ENCODE measurements around the gene RCBTB1.
"Not testable (repeated sequence)": the region's sequence is repeated elsewhere in the genome, so short reads cannot be mapped to it uniquely, and the experiment has no call there.

Gene RCBTB1

GRCh38 chr13:49602615-49603014 is 17.3 kb upstream of the RCBTB1 start:
- not testable (repeated sequence) for DNase-seq

DNA sequence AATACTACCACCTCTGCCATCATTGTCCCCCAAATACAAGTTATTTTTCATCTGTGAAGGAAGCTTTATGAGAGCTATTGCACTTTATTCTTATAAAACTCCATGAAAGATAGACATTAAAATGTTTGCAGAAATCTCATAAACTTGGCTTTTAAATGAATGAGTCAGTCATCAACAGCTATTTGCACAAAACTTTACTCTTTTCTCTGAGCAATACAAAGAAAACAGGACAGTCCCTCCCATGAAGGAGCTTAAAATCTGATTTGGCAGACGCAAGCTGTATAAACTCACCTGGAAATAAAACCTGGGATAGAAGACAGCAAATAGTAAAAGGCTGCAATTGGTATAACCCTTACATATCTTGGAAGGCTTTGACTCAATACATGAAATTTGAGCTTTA is 16.6 kb upstream of the RCBTB1 start:
- DNase-seq = no peak

GRCh38 chr13:49597043-49597641 is 11.8 kb upstream of the RCBTB1 start:
- no peak for DNase-seq

- DNase-seq = no peak
Measured at GRCh38 chr13:49596221-49596620, 10.9 kb upstream of the RCBTB1 start.

- no peak for DNase-seq
Measured at GRCh38 chr13:49594576-49594975, 9.2 kb upstream of the RCBTB1 start.

DNA sequence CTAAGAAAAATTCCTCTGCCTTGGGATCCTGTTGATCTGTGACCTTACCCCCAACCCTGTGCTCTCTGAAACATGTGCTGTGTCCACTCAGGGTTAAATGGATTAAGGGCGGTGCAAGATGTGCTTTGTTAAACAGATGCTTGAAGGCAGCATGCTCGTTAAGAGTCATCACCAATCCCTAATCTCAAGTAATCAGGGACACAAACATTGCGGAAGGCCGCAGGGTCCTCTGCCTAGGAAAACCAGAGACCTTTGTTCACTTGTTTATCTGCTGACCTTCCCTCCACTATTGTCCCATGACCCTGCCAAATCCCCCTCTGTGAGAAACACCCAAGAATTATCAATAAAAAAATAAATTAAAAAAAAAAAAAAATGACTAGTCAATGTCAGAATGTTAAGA is 8.5 kb upstream of the RCBTB1 start:
- DNase-seq = not testable (repeated sequence)

DNA sequence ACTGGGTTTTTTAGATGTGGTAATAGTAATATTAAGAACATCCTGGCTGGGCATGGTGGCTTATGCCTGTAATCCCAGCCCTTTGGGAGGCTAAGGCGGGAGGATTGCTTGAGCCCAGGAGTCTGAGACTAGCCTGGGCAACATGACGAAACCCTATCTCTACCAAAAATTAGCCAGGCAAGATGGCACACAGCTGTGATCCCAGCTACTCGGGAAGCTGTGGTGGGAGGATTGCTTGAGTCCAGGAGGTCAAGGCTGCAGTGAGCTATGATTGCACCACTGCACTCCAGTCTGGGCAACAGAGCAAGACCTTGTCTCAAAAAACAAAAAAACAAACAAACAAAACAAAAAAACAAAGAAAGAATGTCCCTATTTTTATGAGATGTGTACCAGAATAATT is 5.4 kb upstream of the RCBTB1 start:
- not testable (repeated sequence) for DNase-seq

GRCh38 chr13:49587311-49587847 is 2.0 kb upstream of the RCBTB1 start:
- DNase-seq = no peak

DNA sequence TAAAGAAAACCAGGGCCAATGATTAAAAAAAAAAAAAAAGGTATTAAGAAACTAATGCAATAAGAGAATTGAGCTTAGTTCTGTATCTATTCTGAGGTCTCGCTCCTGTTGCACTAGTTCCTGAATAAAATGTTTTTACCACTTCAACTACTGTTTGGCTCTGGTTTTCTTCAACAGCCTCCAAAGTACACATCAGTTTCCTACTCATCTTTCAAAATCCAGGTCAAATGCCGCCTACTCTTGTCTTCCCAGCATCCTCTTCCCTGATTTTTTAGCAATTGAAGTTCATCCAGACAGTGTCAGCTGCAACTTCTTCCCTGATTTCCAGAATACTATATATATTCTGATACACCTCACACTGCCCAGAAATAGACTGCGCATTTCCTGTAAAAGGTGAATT is 1.4 kb upstream of the RCBTB1 start:
- DNase-seq = no peak

DNA sequence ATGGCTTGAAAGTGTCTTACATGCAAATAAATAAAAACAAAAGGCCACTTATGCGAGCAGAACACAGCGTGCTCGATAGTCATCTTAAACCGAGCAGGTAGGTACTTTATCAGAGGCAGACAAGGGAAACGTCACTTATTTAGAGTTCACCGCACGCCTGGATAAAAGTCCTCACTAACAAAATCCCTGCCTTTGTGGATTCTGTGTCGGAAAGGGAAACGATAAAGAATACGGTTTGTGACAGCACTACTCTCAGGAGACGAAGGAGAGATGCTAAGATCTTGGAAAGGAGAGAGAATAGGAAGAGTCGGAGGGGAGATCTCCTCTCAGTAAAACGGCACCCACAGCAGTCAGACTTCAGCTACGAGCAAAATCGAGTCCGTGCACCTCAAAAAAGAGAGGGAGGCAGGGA is 581 bp downstream of the RCBTB1 start:
- DNase-seq = no peak

GRCh38 chr13:49580980-49581680 is 4.2 kb downstream of the RCBTB1 start:
- no peak for DNase-seq

DNA sequence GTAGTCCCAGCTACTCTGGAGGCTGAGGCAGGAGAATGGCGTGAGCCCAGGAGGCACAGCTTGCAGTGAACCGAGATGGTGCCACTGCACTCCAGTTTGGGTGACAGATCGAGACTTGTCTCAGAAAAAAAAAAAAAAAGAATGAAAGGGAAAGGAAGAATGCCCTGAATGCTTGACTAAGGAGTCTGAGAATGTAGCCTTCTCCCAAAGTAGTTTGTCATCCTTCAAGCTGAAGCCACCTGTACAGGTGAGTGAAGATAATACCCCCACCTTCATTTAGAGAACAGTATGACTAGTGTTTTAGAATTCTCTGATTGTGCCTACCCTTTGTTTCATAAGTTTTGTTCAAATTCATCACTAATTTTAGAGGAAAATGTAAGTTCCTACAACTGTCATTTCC is 5.9 kb downstream of the RCBTB1 start:
- DNase-seq = no peak

DNA sequence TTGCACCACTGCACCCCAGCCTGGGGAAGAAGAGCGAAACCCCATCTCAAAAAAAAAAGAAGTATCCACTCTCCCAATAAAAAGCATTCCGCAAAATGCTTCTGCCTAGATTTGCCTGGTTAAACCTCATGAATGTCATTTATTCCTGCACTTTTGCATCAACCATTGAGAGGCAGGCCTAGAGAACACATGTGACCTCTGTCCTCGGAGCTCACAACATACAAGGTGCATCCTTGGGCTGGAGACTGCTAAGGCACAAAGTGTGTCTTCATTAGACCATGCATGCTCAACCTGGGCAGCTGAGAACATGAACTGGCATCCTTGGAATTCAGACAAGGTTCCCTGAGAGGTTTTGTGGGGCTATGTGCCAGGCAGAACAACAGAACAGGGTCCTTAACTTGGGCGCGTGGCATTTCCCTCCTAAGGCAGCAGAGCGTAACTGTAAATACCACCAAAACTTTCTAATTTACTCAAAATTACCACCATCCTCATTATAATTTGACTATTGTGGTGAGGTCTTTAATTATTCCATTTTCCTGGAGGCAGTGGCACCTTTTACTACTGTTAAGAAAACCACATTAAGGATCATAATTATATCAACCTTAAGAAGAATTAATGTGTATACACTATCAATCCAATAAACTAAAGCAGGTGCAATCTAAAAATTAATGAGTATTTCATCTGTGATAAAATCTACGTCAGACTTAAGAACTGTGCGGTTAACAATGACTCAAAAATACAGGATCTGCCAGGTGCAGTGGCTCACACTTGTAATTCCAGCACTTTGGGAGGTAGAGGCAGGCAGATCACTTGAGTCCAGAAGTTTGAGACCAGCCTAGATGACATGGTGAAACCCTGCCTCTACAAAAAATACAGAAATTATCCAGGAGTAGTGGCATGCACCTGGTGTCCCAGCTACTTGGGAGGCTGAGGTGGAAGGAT is 13.8 kb downstream of the RCBTB1 start:
- no peak for DNase-seq

DNA sequence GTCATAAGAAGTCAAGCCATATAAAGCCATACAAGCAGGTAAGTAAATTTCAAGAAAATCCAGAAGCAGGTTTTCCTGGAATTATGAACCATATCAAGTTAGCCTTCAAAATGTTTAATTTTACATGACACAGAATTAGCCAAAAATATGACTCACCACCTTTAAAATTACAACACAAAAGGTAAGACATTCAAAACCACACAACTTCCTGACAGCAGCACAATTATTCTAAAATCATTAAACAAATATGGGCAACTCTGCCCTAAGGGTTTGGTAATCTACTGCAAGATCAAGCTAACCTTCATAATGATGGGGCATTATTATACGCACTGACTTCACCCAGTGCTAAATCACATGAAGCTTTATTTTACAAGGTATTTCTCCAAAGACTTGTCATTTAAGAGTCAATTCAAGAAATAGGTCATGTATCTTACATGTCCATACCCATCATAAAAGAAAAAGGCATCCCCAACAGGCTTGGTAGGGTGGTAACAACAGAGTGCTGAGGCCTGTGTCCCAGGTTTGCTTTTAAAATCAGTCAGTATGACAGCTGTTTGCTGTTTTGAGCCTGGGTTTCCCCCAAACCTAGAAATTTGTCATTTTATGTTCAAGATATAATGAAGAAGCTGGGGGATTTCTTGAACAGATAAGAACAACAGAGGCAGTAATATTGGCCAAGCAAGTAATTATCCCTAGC is 15.2 kb downstream of the RCBTB1 start:
- DNase-seq = no peak

DNA sequence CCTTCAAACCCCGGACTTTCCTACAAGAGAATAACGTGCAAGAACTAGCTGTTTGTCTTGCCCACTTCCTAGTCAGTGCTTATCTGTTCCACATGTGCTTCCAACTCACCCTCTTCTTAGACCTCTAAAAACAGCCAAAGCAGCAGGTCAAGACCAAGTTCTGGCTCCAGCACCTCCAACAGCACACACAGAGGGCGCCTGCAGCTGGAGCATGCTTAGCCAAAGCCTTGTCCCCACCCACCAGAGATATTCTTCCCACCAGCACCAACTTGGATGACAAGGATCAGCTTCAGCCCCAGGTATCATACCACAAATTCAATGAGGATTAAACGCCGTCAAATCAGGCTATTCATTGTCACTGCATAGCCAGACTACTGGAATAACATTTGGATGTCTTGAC is 17.9 kb downstream of the RCBTB1 start:
- DNase-seq = no peak

GRCh38 chr13:49566461-49566860 is 18.9 kb downstream of the RCBTB1 start:
- no peak for DNase-seq

- DNase-seq = not testable (repeated sequence)
Measured at GRCh38 chr13:49565461-49565860, 19.9 kb downstream of the RCBTB1 start.

DNA sequence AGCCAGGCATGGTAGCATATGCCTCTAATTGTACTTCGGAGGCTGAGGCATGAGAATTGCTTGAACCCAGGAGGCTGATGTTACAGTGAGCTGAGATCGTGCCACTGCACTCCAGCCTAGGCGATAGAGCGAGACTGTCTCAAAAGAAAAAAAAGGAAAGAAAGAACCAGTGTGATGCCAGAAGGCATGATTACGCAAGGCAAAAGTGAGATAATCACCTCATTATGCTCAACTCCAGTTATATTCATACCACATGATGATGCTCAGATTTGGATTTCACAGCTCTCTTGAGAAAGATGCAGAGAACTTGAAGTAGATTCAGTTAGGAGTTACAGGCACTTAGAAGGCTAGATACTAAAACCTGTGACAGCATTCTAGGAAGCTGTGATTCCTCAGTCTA is 21.8 kb downstream of the RCBTB1 start:
- no peak for DNase-seq

GRCh38 chr13:49561062-49561410 is 24.3 kb downstream of the RCBTB1 start:
- no peak for DNase-seq

DNA sequence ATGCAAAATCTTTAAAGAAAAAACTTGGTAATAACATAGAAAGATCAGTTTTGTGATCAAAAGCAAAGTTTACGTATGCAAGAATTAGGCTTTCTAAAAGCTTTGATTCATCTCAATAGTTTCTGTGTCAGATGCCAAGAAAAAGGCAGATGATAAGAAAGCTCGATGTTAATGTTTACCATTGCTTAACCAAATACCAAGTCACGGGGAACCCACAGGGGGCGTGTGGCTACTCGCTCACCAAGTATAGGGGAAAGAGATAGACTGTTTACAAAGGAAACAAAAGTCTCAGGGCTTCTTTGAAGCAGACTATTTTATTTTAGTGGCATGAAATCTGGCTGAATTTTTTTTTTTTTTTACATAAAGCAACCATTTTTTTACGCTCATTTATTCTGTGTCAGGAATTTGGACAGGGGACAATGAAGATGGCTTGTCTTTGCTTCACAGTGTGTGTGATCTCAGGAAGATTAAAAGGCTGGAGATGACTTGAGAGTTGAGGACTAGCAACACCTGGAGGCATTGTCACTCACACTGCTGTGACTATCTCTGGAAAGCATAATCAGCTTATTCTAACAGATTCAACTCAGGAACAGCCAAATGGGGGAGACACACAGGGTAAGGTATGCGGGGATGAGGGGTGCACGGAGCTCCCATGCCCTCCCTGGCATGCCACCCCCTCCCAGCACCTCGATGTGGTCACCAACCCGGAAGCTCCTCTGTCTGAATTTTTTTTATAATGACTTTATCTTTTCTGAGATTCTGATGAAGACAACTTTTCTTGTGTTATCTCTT is 24.9 kb downstream of the RCBTB1 start:
- no peak for DNase-seq

DNA sequence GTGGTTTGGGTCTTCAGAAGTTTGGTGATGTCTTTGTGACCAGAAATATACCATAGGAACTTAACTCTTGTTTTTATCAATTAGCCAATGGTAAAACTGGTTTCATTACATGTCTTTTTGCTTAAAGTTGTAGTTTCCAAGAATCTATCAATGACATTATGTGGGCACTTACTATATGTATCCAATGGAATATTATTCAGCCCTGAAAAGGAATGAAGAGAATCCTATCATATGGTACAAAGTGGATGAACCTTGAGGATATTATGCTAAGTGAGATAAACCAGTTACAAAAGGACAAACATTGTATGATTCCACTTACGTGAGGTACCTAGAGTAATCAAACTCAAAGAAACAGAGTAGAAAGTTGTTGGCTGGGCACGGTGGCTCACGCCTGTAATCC is 26.4 kb downstream of the RCBTB1 start:
- no peak for DNase-seq

DNA sequence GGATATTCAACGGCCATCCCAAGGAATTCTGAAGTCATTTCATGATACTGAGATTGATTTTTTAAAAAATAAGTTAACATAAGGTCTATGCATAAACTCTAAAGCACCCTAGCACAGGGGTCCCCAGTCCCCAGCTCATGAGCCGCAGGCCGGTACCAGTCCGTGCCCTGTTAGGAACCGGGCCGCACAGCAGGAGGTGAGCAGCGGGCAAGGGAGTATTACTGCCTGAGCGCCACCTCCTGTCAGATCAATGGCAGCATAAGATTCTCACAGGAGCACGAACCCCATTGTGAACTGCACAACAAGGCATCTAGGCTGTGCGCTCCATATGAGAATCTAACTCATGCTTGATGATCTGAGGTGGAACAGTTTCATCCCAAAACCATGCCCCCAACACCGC is 31.0 kb downstream of the RCBTB1 start:
- DNase-seq = no peak
